ENCODE results near the gene RNF145.
"Not testable (repeated sequence)": the region's sequence is repeated elsewhere in the genome, so short reads cannot be mapped to it uniquely, and the experiment has no call there.

DNA sequence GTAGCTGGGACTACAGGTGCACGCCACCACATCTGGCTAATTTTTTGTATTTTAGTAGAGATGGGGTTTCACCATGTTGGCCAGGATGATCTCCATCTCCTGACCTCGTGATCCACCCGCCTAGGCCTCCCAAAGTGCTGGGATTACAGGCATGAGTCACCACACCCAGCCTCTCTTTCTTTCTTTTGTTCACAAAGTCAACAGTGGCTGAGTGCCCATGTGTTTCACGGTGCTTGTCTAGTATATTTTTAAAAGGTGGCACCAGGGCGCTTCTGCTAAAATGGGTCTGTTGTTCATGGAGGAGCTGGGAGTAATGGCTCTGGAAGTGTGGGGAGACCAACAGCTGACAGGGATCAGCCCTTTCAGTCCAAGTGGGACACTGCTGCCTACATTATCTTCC, 18.7 kb upstream of the RNF145 start:
- TF ChIP-seq, protein P1, sequence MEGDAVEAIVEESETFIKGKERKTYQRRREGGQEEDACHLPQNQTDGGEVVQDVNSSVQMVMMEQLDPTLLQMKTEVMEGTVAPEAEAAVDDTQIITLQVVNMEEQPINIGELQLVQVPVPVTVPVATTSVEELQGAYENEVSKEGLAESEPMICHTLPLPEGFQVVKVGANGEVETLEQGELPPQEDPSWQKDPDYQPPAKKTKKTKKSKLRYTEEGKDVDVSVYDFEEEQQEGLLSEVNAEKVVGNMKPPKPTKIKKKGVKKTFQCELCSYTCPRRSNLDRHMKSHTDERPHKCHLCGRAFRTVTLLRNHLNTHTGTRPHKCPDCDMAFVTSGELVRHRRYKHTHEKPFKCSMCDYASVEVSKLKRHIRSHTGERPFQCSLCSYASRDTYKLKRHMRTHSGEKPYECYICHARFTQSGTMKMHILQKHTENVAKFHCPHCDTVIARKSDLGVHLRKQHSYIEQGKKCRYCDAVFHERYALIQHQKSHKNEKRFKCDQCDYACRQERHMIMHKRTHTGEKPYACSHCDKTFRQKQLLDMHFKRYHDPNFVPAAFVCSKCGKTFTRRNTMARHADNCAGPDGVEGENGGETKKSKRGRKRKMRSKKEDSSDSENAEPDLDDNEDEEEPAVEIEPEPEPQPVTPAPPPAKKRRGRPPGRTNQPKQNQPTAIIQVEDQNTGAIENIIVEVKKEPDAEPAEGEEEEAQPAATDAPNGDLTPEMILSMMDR (IDR thresholded peaks at IDR 0.05) = not testable (repeated sequence)
- not testable (repeated sequence) for TF ChIP-seq POLR2A (IDR thresholded peaks at IDR 0.05)

All from testis (tissue), 2 donors.